CD4-positive, alpha-beta T cell treated with Interleukin-6 at 100 ng/mL for 8 hours (primary cell): ENCODE measurements around the gene FAM76B.
"Not testable (repeated sequence)": the region's sequence is repeated elsewhere in the genome, so short reads cannot be mapped to it uniquely, and the experiment has no call there.

Source experiments
- DNase-seq: peaks from one replicate; pipeline ENCODE4 v3.0.0-alpha.2; 2020; ENCODE audit warnings: mixed read lengths, low spot score

FAM76B gene

GRCh38 chr11:95789506-95790122 lies at the start of gene FAM76B:
FAM76B (minus strand) TSS chr11:95789782; CDS start chr11:95789478, 304 bp downstream.
- DNase-seq: peak; percentile 96

- DNase-seq: peak; percentile 54
Measured at GRCh38 chr11:95835768-95836488, 46.3 kb upstream of the FAM76B start.

- no peak for DNase-seq
Measured at GRCh38 chr11:95835351-95835750, 45.8 kb upstream of the FAM76B start.

- no peak for DNase-seq
Measured at GRCh38 chr11:95833378-95833777, 43.8 kb upstream of the FAM76B start.

- DNase-seq: no peak
Measured at GRCh38 chr11:95832763-95833162, 43.2 kb upstream of the FAM76B start.

GRCh38 chr11:95831198-95831883 lies 41.8 kb upstream of the FAM76B start:
- DNase-seq: no peak

- no peak for DNase-seq
Measured at GRCh38 chr11:95829580-95830259, 40.1 kb upstream of the FAM76B start.

- no peak for DNase-seq
Measured at GRCh38 chr11:95827696-95828095, 38.1 kb upstream of the FAM76B start.

- DNase-seq: no peak
Measured at GRCh38 chr11:95821640-95822039, 32.1 kb upstream of the FAM76B start.

GRCh38 chr11:95816037-95816436 lies 26.5 kb upstream of the FAM76B start:
- DNase-seq: no peak

GRCh38 chr11:95811052-95811451 lies 21.5 kb upstream of the FAM76B start:
- DNase-seq: not testable (repeated sequence)

GRCh38 chr11:95806464-95806863 lies 16.9 kb upstream of the FAM76B start:
- DNase-seq: not testable (repeated sequence)

- DNase-seq: no peak
Measured at GRCh38 chr11:95805869-95806268, 16.3 kb upstream of the FAM76B start.

- DNase-seq: no peak
Measured at GRCh38 chr11:95803973-95804372, 14.4 kb upstream of the FAM76B start.

GRCh38 chr11:95802806-95803205 lies 13.2 kb upstream of the FAM76B start:
- no peak for DNase-seq

- DNase-seq: no peak
Measured at GRCh38 chr11:95800438-95800837, 10.9 kb upstream of the FAM76B start.

GRCh38 chr11:95799546-95799945 lies 10.0 kb upstream of the FAM76B start:
- DNase-seq: no peak

- no peak for DNase-seq
Measured at GRCh38 chr11:95796501-95796900, 6.9 kb upstream of the FAM76B start.

- DNase-seq: no peak
Measured at GRCh38 chr11:95795627-95796295, 6.2 kb upstream of the FAM76B start.

GRCh38 chr11:95794086-95794485 lies 4.5 kb upstream of the FAM76B start:
- DNase-seq: no peak

- no peak for DNase-seq
Measured at GRCh38 chr11:95793116-95793515, 3.5 kb upstream of the FAM76B start.

- no peak for DNase-seq
Measured at GRCh38 chr11:95792700-95793099, 3.1 kb upstream of the FAM76B start.
